ENCODE results near the gene RCOR1. TPM values are rescaled to one million over a fixed set of nuclear protein-coding genes. Genes with fewer than 3 reads are reported as not detected.
"Not testable (repeated sequence)": the region's sequence is repeated elsewhere in the genome, so short reads cannot be mapped to it uniquely, and the experiment has no call there.

RCOR1 gene
- total and polyA plus RNA-seq, 2 donors: 12.6 to 32.8 TPM

- H3K27ac ChIP-seq (ENCODE audit: low read depth); H3K4me1 ChIP-seq (ENCODE audit: insufficient read depth); H3K36me3 ChIP-seq (ENCODE audit: insufficient read depth); H3K4me3 ChIP-seq (ENCODE audit: low read depth, low read length); DNase-seq (ENCODE audit: extremely low spot score): not testable (repeated sequence)
- WGBS: 80% methylated on average over 8 of the region's 8 CpGs
These were observed 16.5 kb upstream of the RCOR1 start for GRCh38 chr14:102575846-102576428.

GRCh38 chr14:102578821-102579220 is 13.6 kb upstream of the RCOR1 start:
- no peak for DNase-seq (ENCODE audit: extremely low spot score)
- H3K4me1 ChIP-seq (ENCODE audit: insufficient read depth): no peaks in the 10 kb centered on the region
- H3K27ac ChIP-seq (ENCODE audit: low read depth): no peak overlapping the region
- no peaks in the 10 kb centered on the region for H3K36me3 ChIP-seq (ENCODE audit: insufficient read depth)
- 90% methylated on average over 7 of the region's 7 CpGs for WGBS
- H3K4me3 ChIP-seq (ENCODE audit: low read depth, low read length): no peak overlapping the region

- no peak for DNase-seq (ENCODE audit: extremely low spot score)
- Histone ChIP-seq H3K4me3 (ENCODE audit: low read depth, low read length) (no peak overlapping the region), H3K27ac (ENCODE audit: low read depth) (no peak overlapping the region), H3K36me3 (ENCODE audit: insufficient read depth) (no peaks in the 10 kb centered on the region), H3K4me1 (ENCODE audit: insufficient read depth) (no peaks in the 10 kb centered on the region)
- 54% methylated on average over 19 of the region's 19 CpGs for WGBS
These were observed 12.5 kb upstream of the RCOR1 start for GRCh38 chr14:102579696-102580549.

GRCh38 chr14:102580550-102581110 is 11.8 kb upstream of the RCOR1 start:
- H3K4me1 ChIP-seq (ENCODE audit: insufficient read depth): no peaks in the 10 kb centered on the region
- no peak for DNase-seq (ENCODE audit: extremely low spot score)
- no peak overlapping the region for H3K4me3 ChIP-seq (ENCODE audit: low read depth, low read length)
- WGBS: 94% methylated on average over 10 of the region's 10 CpGs
- no peak overlapping the region for H3K27ac ChIP-seq (ENCODE audit: low read depth)
- H3K36me3 ChIP-seq (ENCODE audit: insufficient read depth): no peaks in the 10 kb centered on the region

- Histone ChIP-seq H3K4me3 (ENCODE audit: low read depth, low read length) (no peak overlapping the region), H3K27ac (ENCODE audit: low read depth) (no peak overlapping the region), H3K36me3 (ENCODE audit: insufficient read depth) (no peaks in the 10 kb centered on the region), H3K4me1 (ENCODE audit: insufficient read depth) (no peaks in the 10 kb centered on the region)
- WGBS: 96% methylated on average over 10 of the region's 10 CpGs
- no peak for DNase-seq (ENCODE audit: extremely low spot score)
These were observed 11.3 kb upstream of the RCOR1 start for GRCh38 chr14:102581193-102581592.

- no peak overlapping the region for H3K4me3 ChIP-seq (ENCODE audit: low read depth, low read length)
- H3K4me1 ChIP-seq (ENCODE audit: insufficient read depth): no peaks in the 10 kb centered on the region
- H3K36me3 ChIP-seq (ENCODE audit: insufficient read depth): no peaks in the 10 kb centered on the region
- DNase-seq (ENCODE audit: extremely low spot score): no peak
- 62% methylated on average over 7 of the region's 7 CpGs for WGBS
- no peak overlapping the region for H3K27ac ChIP-seq (ENCODE audit: low read depth)
These were observed 8.7 kb upstream of the RCOR1 start for GRCh38 chr14:102583726-102584125.

GRCh38 chr14:102584871-102585869 is 7.3 kb upstream of the RCOR1 start:
- no peak for DNase-seq (ENCODE audit: extremely low spot score)
- no peak overlapping the region for H3K27ac ChIP-seq (ENCODE audit: low read depth)
- H3K4me3 ChIP-seq (ENCODE audit: low read depth, low read length): no peak overlapping the region
- H3K36me3 ChIP-seq (ENCODE audit: insufficient read depth): no peaks in the 10 kb centered on the region
- WGBS: 71% methylated on average over 24 of the region's 24 CpGs
- no peaks in the 10 kb centered on the region for H3K4me1 ChIP-seq (ENCODE audit: insufficient read depth)

- H3K4me3 ChIP-seq (ENCODE audit: low read depth, low read length): no peak overlapping the region
- no peak for DNase-seq (ENCODE audit: extremely low spot score)
- no peaks in the 10 kb centered on the region for H3K36me3 ChIP-seq (ENCODE audit: insufficient read depth)
- H3K4me1 ChIP-seq (ENCODE audit: insufficient read depth): no peaks in the 10 kb centered on the region
- H3K27ac ChIP-seq (ENCODE audit: low read depth): no peak overlapping the region
- WGBS: 78% methylated on average over 5 of the region's 5 CpGs
These were observed 5.9 kb upstream of the RCOR1 start for GRCh38 chr14:102586420-102587104.

GRCh38 chr14:102588821-102589220 is 3.6 kb upstream of the RCOR1 start:
- no peak overlapping the region for H3K4me3 ChIP-seq (ENCODE audit: low read depth, low read length)
- 59% methylated on average over 3 of the region's 3 CpGs for WGBS
- H3K36me3 ChIP-seq (ENCODE audit: insufficient read depth): no peaks in the 10 kb centered on the region
- DNase-seq (ENCODE audit: extremely low spot score): no peak
- H3K4me1 ChIP-seq (ENCODE audit: insufficient read depth): no peaks in the 10 kb centered on the region
- no peak overlapping the region for H3K27ac ChIP-seq (ENCODE audit: low read depth)

GRCh38 chr14:102589761-102590290 is 2.6 kb upstream of the RCOR1 start:
- H3K27ac ChIP-seq (ENCODE audit: low read depth): no peak overlapping the region
- no peak for DNase-seq (ENCODE audit: extremely low spot score)

GRCh38 chr14:102590667-102591099 is 1.8 kb upstream of the RCOR1 start:
- Histone ChIP-seq H3K27ac (ENCODE audit: low read depth) (peak overlapping the region; percentile 52), H3K4me3 (ENCODE audit: low read depth, low read length) (no peak overlapping the region), H3K4me1 (ENCODE audit: insufficient read depth) (no peaks in the 10 kb centered on the region), H3K36me3 (ENCODE audit: insufficient read depth) (no peaks in the 10 kb centered on the region)
- DNase-seq (ENCODE audit: extremely low spot score): no peak
- whole genome bisulfite sequencing: 47% methylated on average over 13 of the region's 13 CpGs

More at GRCh38 chr14:102589761-102590290, 2.6 kb upstream of the RCOR1 start:
- no peak overlapping the region for H3K4me3 ChIP-seq (ENCODE audit: low read depth, low read length)
- H3K36me3 ChIP-seq (ENCODE audit: insufficient read depth): no peaks in the 10 kb centered on the region
- 76% methylated on average over 12 of the region's 12 CpGs for WGBS
- no peaks in the 10 kb centered on the region for H3K4me1 ChIP-seq (ENCODE audit: insufficient read depth)

- Histone ChIP-seq H3K4me1 (ENCODE audit: insufficient read depth) (no peaks in the 10 kb centered on the region), H3K36me3 (ENCODE audit: insufficient read depth) (no peaks in the 10 kb centered on the region), H3K27ac (ENCODE audit: low read depth) (peak overlapping the region; percentile 98), H3K4me3 (ENCODE audit: low read depth, low read length) (peak overlapping the region; percentile 91)
- DNase-seq (ENCODE audit: extremely low spot score): no peak
- under 1% methylated on average over 37 of the region's 37 CpGs for WGBS
These were observed 991 bp upstream of the RCOR1 start for GRCh38 chr14:102591372-102591943.
